ENCODE data around the gene HAGH.
A peak's percentile ranks its signal among the peaks of the same experiment; 100 is the strongest.

HAGH gene

GRCh38 chr16:1772362-1772907, 54.2 kb downstream of the HAGH start, which contains the start of gene EME2:
EME2 (plus strand) TSS chr16:1772810; CDS start chr16:1773228, 418 bp downstream.
- Histone ChIP-seq H3K4me1 (ENCODE audit: control extremely low read depth in 1 of 4, control insufficient read depth in 4 of 4, insufficient read depth in 4 of 4, low read length in 3 of 4) (peaks cover 5 to 34% (median 32%) of the 10 kb centered on the region in 4 experiments), H3K27me3 (replicated peaks in 2 of 5; ENCODE audit: control insufficient read depth in 4 of 5, insufficient read depth in 5 of 5, low read length in 4 of 5) (no peaks in the 10 kb centered on the region), H3K36me3 (ENCODE audit: control insufficient read depth in 4 of 4, insufficient read depth in 4 of 4, low read length in 3 of 4) (peaks cover 2 to 65% (median 30%) of the 10 kb centered on the region in 4 experiments), H3K4me3 (ENCODE audit: control insufficient read depth in 1 of 7, extremely low read depth in 1 of 7, insufficient read depth in 4 of 7, low read depth in 2 of 7, low read length in 6 of 7) (peak within 1 kb of the TSS; percentile 69 to 94 (median 84)), H3K9me3 (ENCODE audit: control extremely low read depth in 1 of 5, control insufficient read depth in 4 of 5, insufficient read depth in 2 of 5, low read depth in 1 of 5, low read length in 4 of 5) (no peaks in the 10 kb centered on the region), H3K27ac (ENCODE audit: insufficient read depth in 1 of 2, low read depth in 1 of 2, low read length in 2 of 2, poor library complexity in 1 of 2, severe bottlenecking in 2 of 2) (peak within 1 kb of the TSS; percentile 66 to 79)
- CTCF ChIA-PET: interaction anchor here (0.6 to 2.3 kb wide), 3 partner anchors 10 to 41 kb away, joined by 3 to 10 read pairs (median 5); partner anchors contain the start of genes NUBP2 and SPSB3
- POLR2A ChIA-PET: interaction anchor here (0.7 to 1.5 kb wide), 2 partner anchors 10 to 40 kb away, joined by 3 to 4 read pairs; partner anchors contain the start of genes NUBP2 and SPSB3
- WGBS (ENCODE audit: insufficient coverage): under 1% methylated on average over 53 of the region's 53 CpGs
- DNase-seq: peak; percentile 10 to 44 (median 20)

DNA sequence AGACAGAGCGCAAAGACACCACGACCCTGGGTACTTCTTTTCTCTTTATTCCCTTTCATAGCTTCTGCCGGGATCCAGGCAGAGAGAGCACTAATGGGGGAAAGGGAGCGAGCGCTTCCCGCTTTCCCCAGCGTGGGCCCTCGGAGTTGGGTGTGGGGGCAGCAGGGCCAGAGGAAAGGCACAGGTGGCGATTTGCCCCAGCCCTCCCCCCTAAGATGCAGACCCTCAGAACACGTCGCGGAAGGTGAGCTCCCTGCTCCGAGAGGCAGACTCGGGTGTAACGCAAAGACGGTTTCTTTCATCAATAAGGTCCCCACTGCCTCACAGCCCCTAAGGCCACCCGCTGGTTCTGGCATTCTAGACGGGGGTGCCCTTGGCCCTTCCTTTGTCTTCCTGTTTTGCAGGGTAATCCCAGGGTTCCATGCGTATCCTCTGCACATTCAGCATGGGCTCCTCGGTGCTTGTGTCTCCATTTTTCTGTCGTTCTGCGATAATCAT, 54.7 kb downstream of the HAGH start:
- Histone ChIP-seq H3K4me1 (ENCODE audit: control extremely low read depth in 1 of 4, control insufficient read depth in 4 of 4, insufficient read depth in 4 of 4, low read length in 3 of 4) (peaks cover 5 to 34% (median 32%) of the 10 kb centered on the region in 4 experiments), H3K4me3 (ENCODE audit: control insufficient read depth in 1 of 7, extremely low read depth in 1 of 7, insufficient read depth in 4 of 7, low read depth in 2 of 7, low read length in 6 of 7) (peak overlapping the region; percentile 69 to 94 (median 84)), H3K36me3 (ENCODE audit: control insufficient read depth in 4 of 4, insufficient read depth in 4 of 4, low read length in 3 of 4) (peaks cover 5 to 65% (median 30%) of the 10 kb centered on the region in 4 experiments), H3K9me3 (ENCODE audit: control extremely low read depth in 1 of 5, control insufficient read depth in 4 of 5, insufficient read depth in 2 of 5, low read depth in 1 of 5, low read length in 4 of 5) (no peaks in the 10 kb centered on the region), H3K27ac (ENCODE audit: insufficient read depth in 1 of 2, low read depth in 1 of 2, low read length in 2 of 2, poor library complexity in 1 of 2, severe bottlenecking in 2 of 2) (peak overlapping the region in 1 of 2 experiments; percentile 79), H3K27me3 (replicated peaks in 2 of 5; ENCODE audit: control insufficient read depth in 4 of 5, insufficient read depth in 5 of 5, low read length in 4 of 5) (no peaks in the 10 kb centered on the region)
- no peak for DNase-seq
- CTCF ChIA-PET: interaction anchor here (1.7 kb wide), 1 partner anchor 11 kb away, joined by 5 read pairs; the partner anchor contains the start of gene NUBP2
- 28% methylated on average over 17 of the region's 22 CpGs for WGBS (ENCODE audit: insufficient coverage)
- POLR2A ChIA-PET: interaction anchor here (1.5 kb wide), 1 partner anchor 11 kb away, joined by 3 read pairs; the partner anchor contains the start of genes NUBP2 and SPSB3

DNA sequence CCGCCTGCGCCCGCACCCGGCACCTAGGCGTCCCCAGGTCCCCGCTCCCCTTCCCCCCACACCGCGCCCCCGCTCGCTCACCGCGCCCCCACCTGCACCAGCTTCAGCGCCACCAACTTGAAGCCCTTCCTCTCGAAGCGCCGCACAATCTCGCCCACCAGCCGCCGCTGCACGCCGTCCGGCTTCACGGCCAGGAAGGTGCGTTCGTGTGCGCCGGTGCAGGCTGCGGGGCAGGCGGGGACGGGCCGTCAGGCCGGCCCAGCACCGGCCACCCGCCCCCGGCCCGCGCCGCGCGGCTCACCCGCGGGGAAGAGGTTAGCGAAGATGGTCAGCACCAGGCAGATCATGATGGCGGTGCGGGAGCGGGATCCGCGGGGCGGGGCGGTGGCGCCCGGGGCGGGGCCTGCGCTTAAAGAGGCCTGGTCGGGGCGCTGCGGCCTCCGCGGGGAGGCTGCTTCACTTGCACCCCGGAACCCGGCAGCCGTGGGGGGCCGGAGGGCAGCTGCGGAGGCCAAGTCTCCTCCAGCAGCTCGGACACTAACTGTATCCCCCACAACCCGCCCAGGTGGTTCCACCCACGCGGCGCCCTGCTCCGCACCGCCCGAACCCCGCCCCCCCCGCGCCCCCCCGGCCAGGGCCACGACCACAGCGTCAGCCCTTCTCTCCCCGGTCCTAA, 55.3 kb downstream of the HAGH start, which contains the start of gene NME3:
TSS of gene NME3 (minus strand) at position 356 of the 676 bp plus-strand sequence. CDS start at position 347, 9 bp downstream.
- Histone ChIP-seq H3K36me3 (ENCODE audit: control insufficient read depth in 4 of 4, insufficient read depth in 4 of 4, low read length in 3 of 4) (peaks cover 5 to 61% (median 29%) of the 10 kb centered on the region in 4 experiments), H3K4me1 (ENCODE audit: control extremely low read depth in 1 of 4, control insufficient read depth in 4 of 4, insufficient read depth in 4 of 4, low read length in 3 of 4) (peaks cover 5 to 34% (median 32%) of the 10 kb centered on the region in 4 experiments), H3K27ac (ENCODE audit: insufficient read depth in 1 of 2, low read depth in 1 of 2, low read length in 2 of 2, poor library complexity in 1 of 2, severe bottlenecking in 2 of 2) (peak within 1 kb of the TSS in 1 of 2 experiments; percentile 79), H3K4me3 (ENCODE audit: control insufficient read depth in 1 of 7, extremely low read depth in 1 of 7, insufficient read depth in 4 of 7, low read depth in 2 of 7, low read length in 6 of 7) (peak within 1 kb of the TSS; percentile 73 to 94 (median 84)), H3K9me3 (ENCODE audit: control extremely low read depth in 1 of 5, control insufficient read depth in 4 of 5, insufficient read depth in 2 of 5, low read depth in 1 of 5, low read length in 4 of 5) (no peaks in the 10 kb centered on the region), H3K27me3 (replicated peaks in 2 of 5; ENCODE audit: control insufficient read depth in 4 of 5, insufficient read depth in 5 of 5, low read length in 4 of 5) (no peaks in the 10 kb centered on the region)
- DNase-seq: peak; percentile 44 to 65 (median 57)
- ChIA-PET POLR2A (interaction anchor here (1.5 kb wide), 1 partner anchor 11 kb away, joined by 3 read pairs; the partner anchor contains the start of genes NUBP2 and SPSB3), CTCF (interaction anchor here (1.7 kb wide), 1 partner anchor 11 kb away, joined by 5 read pairs; the partner anchor contains the start of gene NUBP2)
- under 1% methylated on average over 53 of the region's 79 CpGs for WGBS (ENCODE audit: insufficient coverage)

- CTCF ChIA-PET: interaction anchor here (1.7 kb wide), 1 partner anchor 12 kb away, joined by 5 read pairs; the partner anchor contains the start of gene NUBP2
- DNase-seq: peak; percentile 9 to 55 (median 46)
- no peaks in the 10 kb centered on the region for H3K9me3 ChIP-seq (ENCODE audit: control extremely low read depth in 1 of 5, control insufficient read depth in 4 of 5, insufficient read depth in 2 of 5, low read depth in 1 of 5, low read length in 4 of 5)
- peaks cover 7 to 61% (median 30%) of the 10 kb centered on the region in 4 experiments for H3K36me3 ChIP-seq (ENCODE audit: control insufficient read depth in 4 of 4, insufficient read depth in 4 of 4, low read length in 3 of 4)
- no peak overlapping the region for H3K27ac ChIP-seq (ENCODE audit: insufficient read depth in 1 of 2, low read depth in 1 of 2, low read length in 2 of 2, poor library complexity in 1 of 2, severe bottlenecking in 2 of 2)
- peaks cover 5 to 34% (median 32%) of the 10 kb centered on the region in 4 experiments for H3K4me1 ChIP-seq (ENCODE audit: control extremely low read depth in 1 of 4, control insufficient read depth in 4 of 4, insufficient read depth in 4 of 4, low read length in 3 of 4)
- H3K27me3 ChIP-seq (replicated peaks in 2 of 5; ENCODE audit: control insufficient read depth in 4 of 5, insufficient read depth in 5 of 5, low read length in 4 of 5): no peaks in the 10 kb centered on the region
- WGBS (ENCODE audit: insufficient coverage): 23% methylated on average over 65 of the region's 81 CpGs
- peak overlapping the region; percentile 18 to 94 (median 84) for H3K4me3 ChIP-seq (ENCODE audit: control insufficient read depth in 1 of 7, extremely low read depth in 1 of 7, insufficient read depth in 4 of 7, low read depth in 2 of 7, low read length in 6 of 7)
- POLR2A ChIA-PET: no interaction called here
Measured at GRCh38 chr16:1770328-1771187, 56.1 kb downstream of the HAGH start.

DNA sequence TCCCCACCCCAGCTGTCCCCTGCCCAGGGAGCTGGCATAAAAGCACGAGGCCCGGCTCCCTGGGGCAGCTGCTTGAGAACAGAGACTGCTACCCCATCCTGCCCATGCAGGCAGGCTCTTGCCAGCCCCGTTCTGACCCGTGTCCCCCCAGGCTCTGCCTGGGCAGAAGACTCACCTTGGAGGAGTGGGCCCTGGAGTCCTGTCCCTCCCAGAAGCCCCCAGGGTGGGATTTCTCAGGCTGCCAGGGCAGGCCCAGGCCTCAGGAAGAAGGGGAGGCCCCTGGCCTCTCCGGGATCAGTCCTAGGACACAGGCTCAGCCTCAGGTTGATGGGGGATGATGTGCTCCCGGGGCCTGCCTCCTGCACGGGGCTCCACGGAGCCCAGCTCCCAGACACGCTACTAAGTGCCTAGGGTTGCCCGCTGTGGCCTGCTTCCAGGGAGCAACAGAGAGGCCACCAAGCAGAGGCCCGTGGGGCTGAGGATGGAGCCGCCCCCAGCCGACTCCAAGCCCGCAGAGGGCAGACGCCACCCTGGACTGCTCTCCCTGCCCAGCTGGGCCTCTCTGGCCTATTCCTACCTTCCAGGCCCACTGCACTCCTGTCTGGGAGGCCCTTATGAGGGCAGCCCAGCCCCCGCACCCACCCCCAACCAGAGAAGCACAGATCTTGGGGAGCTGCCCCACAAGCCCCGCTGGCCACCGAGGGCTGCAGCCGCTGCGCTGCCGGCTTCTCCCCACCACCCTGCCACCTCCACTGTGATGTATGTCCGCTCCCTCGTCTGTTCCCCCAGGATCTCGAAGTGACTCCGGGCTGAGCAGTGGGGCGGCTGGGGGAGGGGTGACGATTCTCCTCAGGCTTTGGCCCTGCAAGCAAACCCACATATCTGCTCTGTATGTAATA, 57.0 kb downstream of the HAGH start:
- peak overlapping the region in 1 of 7 experiments; percentile 88 for H3K4me3 ChIP-seq (ENCODE audit: control insufficient read depth in 1 of 7, extremely low read depth in 1 of 7, insufficient read depth in 4 of 7, low read depth in 2 of 7, low read length in 6 of 7)

More for the DNA sequence above, 57.0 kb downstream of the HAGH start:
- ChIA-PET CTCF (no interaction called here), POLR2A (no interaction called here)
- Histone ChIP-seq H3K9me3 (ENCODE audit: control extremely low read depth in 1 of 5, control insufficient read depth in 4 of 5, insufficient read depth in 2 of 5, low read depth in 1 of 5, low read length in 4 of 5) (no peaks in the 10 kb centered on the region), H3K36me3 (ENCODE audit: control insufficient read depth in 4 of 4, insufficient read depth in 4 of 4, low read length in 3 of 4) (peaks cover 7 to 62% (median 30%) of the 10 kb centered on the region in 4 experiments), H3K27ac (ENCODE audit: insufficient read depth in 1 of 2, low read depth in 1 of 2, low read length in 2 of 2, poor library complexity in 1 of 2, severe bottlenecking in 2 of 2) (no peak overlapping the region), H3K4me1 (ENCODE audit: control extremely low read depth in 1 of 4, control insufficient read depth in 4 of 4, insufficient read depth in 4 of 4, low read length in 3 of 4) (peaks cover 3 to 31% (median 29%) of the 10 kb centered on the region in 4 experiments), H3K27me3 (replicated peaks in 2 of 5; ENCODE audit: control insufficient read depth in 4 of 5, insufficient read depth in 5 of 5, low read length in 4 of 5) (no peaks in the 10 kb centered on the region)
- DNase-seq: no peak
- WGBS (ENCODE audit: insufficient coverage): 90% methylated on average over 27 of the region's 27 CpGs
